ENCODE data around the gene RNASE8.
"Not testable (repeated sequence)": the region's sequence is repeated elsewhere in the genome, so short reads cannot be mapped to it uniquely, and the experiment has no call there.

Gene RNASE8

GRCh38 chr14:21057803-21058675, at the start of gene RNASE8:
TSS of gene RNASE8 (plus strand) at chr14:21057822. CDS start at chr14:21057893, 71 bp downstream.
- peak; percentile 36 for TF ChIP-seq CTCF (conservative IDR thresholded peaks at IDR 0.05; ENCODE audit: low read depth, low read length)
- DNase-seq (ENCODE audit: low read depth), result peak; percentile 35
- no peak within 1 kb of the TSS for H3K4me3 ChIP-seq (ENCODE audit: low read depth, low read length)

GRCh38 chr14:21009721-21010120, 47.9 kb upstream of the RNASE8 start:
- DNase-seq (ENCODE audit: low read depth); H3K4me3 ChIP-seq (ENCODE audit: low read depth, low read length): not testable (repeated sequence)

- TF ChIP-seq CTCF (conservative IDR thresholded peaks at IDR 0.05; ENCODE audit: low read depth, low read length), result no peak
- DNase-seq (ENCODE audit: low read depth), result no peak
- H3K4me3 ChIP-seq (ENCODE audit: low read depth, low read length), result no peak overlapping the region
Measured at GRCh38 chr14:21011136-21011535, 46.5 kb upstream of the RNASE8 start.

GRCh38 chr14:21014761-21015190, 42.8 kb upstream of the RNASE8 start:
- peak; percentile 96 for TF ChIP-seq CTCF (conservative IDR thresholded peaks at IDR 0.05; ENCODE audit: low read depth, low read length)
- peak; percentile 93 for DNase-seq (ENCODE audit: low read depth)
- no peak overlapping the region for H3K4me3 ChIP-seq (ENCODE audit: low read depth, low read length)

GRCh38 chr14:21015312-21015711, 42.3 kb upstream of the RNASE8 start:
- DNase-seq (ENCODE audit: low read depth), result no peak
- TF ChIP-seq CTCF (conservative IDR thresholded peaks at IDR 0.05; ENCODE audit: low read depth, low read length), result no peak
- H3K4me3 ChIP-seq (ENCODE audit: low read depth, low read length), result no peak overlapping the region

- no peak for TF ChIP-seq CTCF (conservative IDR thresholded peaks at IDR 0.05; ENCODE audit: low read depth, low read length)
- no peak for DNase-seq (ENCODE audit: low read depth)
- no peak overlapping the region for H3K4me3 ChIP-seq (ENCODE audit: low read depth, low read length)
Measured at GRCh38 chr14:21016413-21017190, 41.0 kb upstream of the RNASE8 start.

GRCh38 chr14:21017528-21018245, 39.9 kb upstream of the RNASE8 start:
- no peak for TF ChIP-seq CTCF (conservative IDR thresholded peaks at IDR 0.05; ENCODE audit: low read depth, low read length)
- no peak for DNase-seq (ENCODE audit: low read depth)

More at GRCh38 chr14:21017528-21018245, 39.9 kb upstream of the RNASE8 start:
- H3K4me3 ChIP-seq (ENCODE audit: low read depth, low read length), result no peak overlapping the region
